GM12891 (cell line): ENCODE results near the gene UGT2A3.

Experiments used
- PAX5 ChIP-seq: IDR thresholded peaks from 2 replicates; pipeline ENCODE4 v1.6.1; 2011; ENCODE audit warnings: low read length, moderate library complexity, mild to moderate bottlenecking; ENCODE audit not compliant: insufficient read depth, severe bottlenecking
- POLR2A ChIP-seq: IDR thresholded peaks from 2 replicates; pipeline ENCODE4 v1.6.1; 2011; ENCODE audit warnings: low read depth, low read length, control low read depth
- POLR2AphosphoS5 ChIP-seq: IDR thresholded peaks from 2 replicates; pipeline ENCODE4 v1.6.1; 2011; ENCODE audit warnings: low read depth, low read length, control low read depth
- POU2F2 ChIP-seq: IDR thresholded peaks from 2 replicates; pipeline ENCODE4 v1.6.1; 2011; ENCODE audit warnings: low read depth, mild to moderate bottlenecking, control low read depth, low read length, moderate library complexity
- SPI1 ChIP-seq: IDR thresholded peaks from 2 replicates; pipeline ENCODE4 v1.6.1; 2011; ENCODE audit warnings: low read depth, low read length, control low read depth
- TAF1 ChIP-seq: IDR thresholded peaks from 2 replicates; pipeline ENCODE4 v1.6.1; 2011; ENCODE audit warnings: low read depth, low read length, control low read depth

DNA sequence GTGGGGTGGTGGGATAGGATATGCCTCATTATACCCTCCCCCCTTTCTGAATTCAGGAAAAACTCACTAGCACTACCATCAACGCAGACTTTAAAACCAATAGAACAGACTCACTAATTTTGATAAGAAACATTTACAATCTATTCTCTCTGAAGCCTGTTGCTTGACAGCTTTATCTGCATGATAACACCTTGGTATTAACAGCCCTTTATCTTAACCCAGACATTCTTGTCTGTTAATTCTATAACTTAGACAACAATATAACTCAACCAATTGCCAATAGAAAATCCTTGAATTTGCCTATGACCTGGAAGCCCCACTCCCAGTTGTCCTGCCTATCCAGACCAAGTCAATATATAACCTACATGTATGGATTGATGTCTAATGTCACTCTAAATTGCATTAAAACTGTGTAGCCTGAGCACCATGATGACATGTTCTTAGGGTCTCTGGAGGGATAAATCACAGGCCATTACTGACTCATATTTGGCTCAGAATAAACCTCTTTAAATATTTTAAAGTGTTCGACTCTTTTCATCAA lies 1.5 kb upstream of the UGT2A3 start:
- TF ChIP-seq POLR2A: no peak
- no peak for TF ChIP-seq TAF1
- no peak for TF ChIP-seq SPI1
- TF ChIP-seq POLR2AphosphoS5: no peak
- no peak for TF ChIP-seq PAX5
- TF ChIP-seq POU2F2: no peak
